ENCODE results near the gene HLA-E. TPM values are rescaled to one million over a fixed set of nuclear protein-coding genes. Genes with fewer than 3 reads are reported as not detected.
A peak's percentile ranks its signal among the peaks of the same experiment; 100 is the strongest.

HLA-E gene
- total and polyA plus RNA-seq, 2 of the 13 experiments (the other 11 are each of a cell fraction or from before 2014, with no cell fraction given), result 45.2 to 90.4 TPM

DNA sequence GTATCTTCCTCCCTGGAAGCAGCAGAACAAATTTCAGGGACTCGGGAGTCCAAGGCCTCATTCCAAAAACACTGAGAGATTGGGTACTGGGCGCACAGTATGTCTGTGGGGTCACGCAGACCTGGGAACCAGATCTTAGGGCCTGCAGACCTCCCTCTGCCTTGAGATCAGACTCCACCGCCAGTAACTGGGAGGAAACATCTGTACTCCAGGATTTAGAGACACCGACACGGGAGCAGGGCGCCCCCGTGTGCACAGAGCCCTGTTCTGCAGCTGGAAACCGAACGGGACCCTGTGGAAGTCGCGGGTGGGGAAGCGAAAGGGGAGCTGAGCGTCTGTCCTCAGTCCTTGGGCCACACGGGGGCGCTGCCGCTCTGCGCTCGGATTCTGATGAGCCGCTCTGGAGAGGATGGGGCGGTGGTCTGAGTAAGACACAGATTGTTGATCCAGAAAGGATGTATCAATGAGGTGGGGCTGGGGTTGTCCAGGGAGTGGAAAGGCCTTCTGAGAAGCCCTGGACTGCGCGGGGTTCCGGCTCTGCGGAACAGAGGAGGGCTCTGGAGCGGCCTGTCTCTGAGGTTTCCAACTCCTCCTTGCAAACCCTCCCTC, 35.7 kb upstream of the HLA-E start (continued):
- TF ChIP-seq, protein P1, sequence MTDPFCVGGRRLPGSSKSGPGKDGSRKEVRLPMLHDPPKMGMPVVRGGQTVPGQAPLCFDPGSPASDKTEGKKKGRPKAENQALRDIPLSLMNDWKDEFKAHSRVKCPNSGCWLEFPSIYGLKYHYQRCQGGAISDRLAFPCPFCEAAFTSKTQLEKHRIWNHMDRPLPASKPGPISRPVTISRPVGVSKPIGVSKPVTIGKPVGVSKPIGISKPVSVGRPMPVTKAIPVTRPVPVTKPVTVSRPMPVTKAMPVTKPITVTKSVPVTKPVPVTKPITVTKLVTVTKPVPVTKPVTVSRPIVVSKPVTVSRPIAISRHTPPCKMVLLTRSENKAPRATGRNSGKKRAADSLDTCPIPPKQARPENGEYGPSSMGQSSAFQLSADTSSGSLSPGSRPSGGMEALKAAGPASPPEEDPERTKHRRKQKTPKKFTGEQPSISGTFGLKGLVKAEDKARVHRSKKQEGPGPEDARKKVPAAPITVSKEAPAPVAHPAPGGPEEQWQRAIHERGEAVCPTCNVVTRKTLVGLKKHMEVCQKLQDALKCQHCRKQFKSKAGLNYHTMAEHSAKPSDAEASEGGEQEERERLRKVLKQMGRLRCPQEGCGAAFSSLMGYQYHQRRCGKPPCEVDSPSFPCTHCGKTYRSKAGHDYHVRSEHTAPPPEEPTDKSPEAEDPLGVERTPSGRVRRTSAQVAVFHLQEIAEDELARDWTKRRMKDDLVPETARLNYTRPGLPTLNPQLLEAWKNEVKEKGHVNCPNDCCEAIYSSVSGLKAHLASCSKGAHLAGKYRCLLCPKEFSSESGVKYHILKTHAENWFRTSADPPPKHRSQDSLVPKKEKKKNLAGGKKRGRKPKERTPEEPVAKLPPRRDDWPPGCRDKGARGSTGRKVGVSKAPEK (CRISPR knock-in tag; IDR thresholded peaks at IDR 0.05; ENCODE audit: borderline replicate concordance), result 0 out of 2 replicates have a peak, but pooled peaks have one; percentile 53
- TF ChIP-seq LCORL (IDR thresholded peaks at IDR 0.05), result no peak
- TF ChIP-seq LCORL (CRISPR knock-in tag; IDR thresholded peaks at IDR 0.05), result 0 out of 2 replicates have a peak, but pooled peaks have one; percentile 18
- TF ChIP-seq TEAD3 (CRISPR knock-in tag; optimal IDR thresholded peaks at IDR 0.05; ENCODE audit: borderline replicate concordance), result peak; percentile 53
- TF ChIP-seq, protein P2, sequence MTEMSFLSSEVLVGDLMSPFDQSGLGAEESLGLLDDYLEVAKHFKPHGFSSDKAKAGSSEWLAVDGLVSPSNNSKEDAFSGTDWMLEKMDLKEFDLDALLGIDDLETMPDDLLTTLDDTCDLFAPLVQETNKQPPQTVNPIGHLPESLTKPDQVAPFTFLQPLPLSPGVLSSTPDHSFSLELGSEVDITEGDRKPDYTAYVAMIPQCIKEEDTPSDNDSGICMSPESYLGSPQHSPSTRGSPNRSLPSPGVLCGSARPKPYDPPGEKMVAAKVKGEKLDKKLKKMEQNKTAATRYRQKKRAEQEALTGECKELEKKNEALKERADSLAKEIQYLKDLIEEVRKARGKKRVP (CRISPR knock-in tag; IDR thresholded peaks at IDR 0.05), result no peak
- TF ChIP-seq ZNF788 (CRISPR knock-in tag; IDR thresholded peaks at IDR 0.05; ENCODE audit: borderline replicate concordance), result peak; percentile 26; the same call in 1 of the 2 replicates
- TF ChIP-seq NR2F6 (IDR thresholded peaks at IDR 0.05), result no peak
- TF ChIP-seq NR2F6 (CRISPR knock-in tag; IDR thresholded peaks at IDR 0.05), result 0 out of 2 replicates have a peak, but pooled peaks have one; percentile 7
- TF ChIP-seq HOXA9 (CRISPR knock-in tag; IDR thresholded peaks at IDR 0.05; ENCODE audit: borderline replicate concordance), result no peak
- TF ChIP-seq, protein P3, sequence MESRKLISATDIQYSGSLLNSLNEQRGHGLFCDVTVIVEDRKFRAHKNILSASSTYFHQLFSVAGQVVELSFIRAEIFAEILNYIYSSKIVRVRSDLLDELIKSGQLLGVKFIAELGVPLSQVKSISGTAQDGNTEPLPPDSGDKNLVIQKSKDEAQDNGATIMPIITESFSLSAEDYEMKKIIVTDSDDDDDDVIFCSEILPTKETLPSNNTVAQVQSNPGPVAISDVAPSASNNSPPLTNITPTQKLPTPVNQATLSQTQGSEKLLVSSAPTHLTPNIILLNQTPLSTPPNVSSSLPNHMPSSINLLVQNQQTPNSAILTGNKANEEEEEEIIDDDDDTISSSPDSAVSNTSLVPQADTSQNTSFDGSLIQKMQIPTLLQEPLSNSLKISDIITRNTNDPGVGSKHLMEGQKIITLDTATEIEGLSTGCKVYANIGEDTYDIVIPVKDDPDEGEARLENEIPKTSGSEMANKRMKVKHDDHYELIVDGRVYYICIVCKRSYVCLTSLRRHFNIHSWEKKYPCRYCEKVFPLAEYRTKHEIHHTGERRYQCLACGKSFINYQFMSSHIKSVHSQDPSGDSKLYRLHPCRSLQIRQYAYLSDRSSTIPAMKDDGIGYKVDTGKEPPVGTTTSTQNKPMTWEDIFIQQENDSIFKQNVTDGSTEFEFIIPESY (CRISPR knock-in tag; IDR thresholded peaks at IDR 0.05), result peak; percentile 20; the same call in 1 of the 2 replicates
- TF ChIP-seq SP4 (CRISPR knock-in tag; IDR thresholded peaks at IDR 0.05), result peak; percentile 33; the same call in 1 of the 2 replicates
- 0 out of 2 replicates have a peak, but pooled peaks have one; percentile 42 for TF ChIP-seq KDM3A (CRISPR knock-in tag; IDR thresholded peaks at IDR 0.05; ENCODE audit: low read depth)
- peak; percentile 86 for TF ChIP-seq RAD21 (CRISPR knock-in tag; IDR thresholded peaks at IDR 0.05)
- TF ChIP-seq NRL (CRISPR knock-in tag; IDR thresholded peaks at IDR 0.05; ENCODE audit: borderline replicate concordance), result peak; percentile 52; the same call in 1 of the 2 replicates
- 0 out of 2 replicates have a peak, but pooled peaks have one; percentile 18 for TF ChIP-seq FOXK1 (CRISPR knock-in tag; IDR thresholded peaks at IDR 0.05; ENCODE audit: borderline replicate concordance, low read depth)
- TF ChIP-seq ZNF274 (CRISPR knock-in tag; IDR thresholded peaks at IDR 0.05), result 0 out of 2 replicates have a peak, but pooled peaks have one; percentile 45
- TF ChIP-seq HNF4A (CRISPR knock-in tag; IDR thresholded peaks at IDR 0.05), result no peak
- TF ChIP-seq CEBPG (CRISPR knock-in tag; IDR thresholded peaks at IDR 0.05), result 0 out of 2 replicates have a peak, but pooled peaks have one; percentile 9
- TF ChIP-seq, protein P4, sequence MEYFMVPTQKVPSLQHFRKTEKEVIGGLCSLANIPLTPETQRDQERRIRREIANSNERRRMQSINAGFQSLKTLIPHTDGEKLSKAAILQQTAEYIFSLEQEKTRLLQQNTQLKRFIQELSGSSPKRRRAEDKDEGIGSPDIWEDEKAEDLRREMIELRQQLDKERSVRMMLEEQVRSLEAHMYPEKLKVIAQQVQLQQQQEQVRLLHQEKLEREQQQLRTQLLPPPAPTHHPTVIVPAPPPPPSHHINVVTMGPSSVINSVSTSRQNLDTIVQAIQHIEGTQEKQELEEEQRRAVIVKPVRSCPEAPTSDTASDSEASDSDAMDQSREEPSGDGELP (IDR thresholded peaks at IDR 0.05; ENCODE audit: borderline replicate concordance, low read depth), result 0 out of 2 replicates have a peak, but pooled peaks have one; percentile 23
- TF ChIP-seq TARDBP (CRISPR knock-in tag; IDR thresholded peaks at IDR 0.05), result no peak
- peak; percentile 48; the same call in 1 of the 2 replicates for TF ChIP-seq HDAC2 (CRISPR knock-in tag; IDR thresholded peaks at IDR 0.05)
- peak; percentile 62; the same call in 1 of the 2 replicates for TF ChIP-seq REPIN1 (CRISPR knock-in tag; IDR thresholded peaks at IDR 0.05; ENCODE audit: borderline replicate concordance, low read depth)
- no peak for TF ChIP-seq ARID2 (CRISPR knock-in tag; IDR thresholded peaks at IDR 0.05; ENCODE audit: borderline replicate concordance)
- TF ChIP-seq YY1 (IDR thresholded peaks at IDR 0.05; ENCODE audit: insufficient read depth, insufficient replicate concordance, low read depth, low read length), result peak; percentile 16
- TF ChIP-seq ZBTB8A (CRISPR knock-in tag; IDR thresholded peaks at IDR 0.05; ENCODE audit: borderline replicate concordance, low read depth), result no peak
